ENCODE data around the gene SUGP1. TPM values are rescaled to one million over a fixed set of nuclear protein-coding genes. Genes with fewer than 3 reads are reported as not detected.

The SUGP1 gene
- total and polyA plus RNA-seq, 4 donors, result 11.2 to 18.9 (median 14.8) TPM

GRCh38 chr19:19274146-19274545 lies 46.2 kb downstream of the SUGP1 start:
- Histone ChIP-seq H3K4me3 (ENCODE audit: low read depth in 1 of 3, low read length in 3 of 3) (no peak overlapping the region), H3K9me3 (ENCODE audit: control insufficient read depth in 4 of 4, low read length in 3 of 4) (no peaks in the 10 kb centered on the region), H3K9ac (ENCODE audit: low read depth in 1 of 2, low read length in 2 of 2) (no peak overlapping the region), H3K27me3 (ENCODE audit: control insufficient read depth in 4 of 4, insufficient read depth in 4 of 4, low read length in 3 of 4) (no peaks in the 10 kb centered on the region), H3K36me3 (ENCODE audit: control insufficient read depth in 4 of 4, insufficient read depth in 3 of 4, low read depth in 1 of 4, low read length in 3 of 4) (peaks cover 2 to 24% (median 6%) of the 10 kb centered on the region in 4 donors), H3K4me1 (ENCODE audit: control insufficient read depth in 4 of 4, insufficient read depth in 4 of 4, low read length in 3 of 4) (peaks cover 11 to 38% (median 31%) of the 10 kb centered on the region in 4 donors), H3K27ac (ENCODE audit: low read depth in 1 of 2, low read length in 2 of 2) (peak overlapping the region; percentile 60 to 63)
- no peak for DNase-seq (ENCODE audit: low spot score)
- TF ChIP-seq GABPA (IDR thresholded peaks at IDR 0.05 in 1 of 2, conservative IDR thresholded peaks at IDR 0.05 in 1 of 2) (no peak), TAF1 (conservative IDR thresholded peaks at IDR 0.05) (no peak), EGR1 (IDR thresholded peaks at IDR 0.05; ENCODE audit: low read depth in 2 of 2) (no peak), ZBTB33 (IDR thresholded peaks at IDR 0.05) (no peak), CTCF (IDR thresholded peaks at IDR 0.05; ENCODE audit: low read depth, low read length, missing input control) (no peak), ATF3 (IDR thresholded peaks at IDR 0.05) (no peak), HNF4A (conservative IDR thresholded peaks at IDR 0.05) (no peak), YY1 (IDR thresholded peaks at IDR 0.05) (no peak), MAX (IDR thresholded peaks at IDR 0.05) (no peak), REST (IDR thresholded peaks at IDR 0.05) (no peak), SP1 (IDR thresholded peaks at IDR 0.05) (no peak), RXRA (IDR thresholded peaks at IDR 0.05) (no peak), NR2F2 (IDR thresholded peaks at IDR 0.05) (no peak)
- WGBS, result 85% methylated on average over 8 of the region's 8 CpGs

- DNase-seq (ENCODE audit: low spot score), result no peak
- 85% methylated on average over 8 of the region's 8 CpGs for WGBS
- H3K9ac ChIP-seq (ENCODE audit: low read depth in 1 of 2, low read length in 2 of 2), result no peak overlapping the region
Measured at GRCh38 chr19:19271828-19272599, 48.3 kb downstream of the SUGP1 start.

More at GRCh38 chr19:19271828-19272599, 48.3 kb downstream of the SUGP1 start:
- Histone ChIP-seq H3K9me3 (ENCODE audit: control insufficient read depth in 4 of 4, low read length in 3 of 4) (no peaks in the 10 kb centered on the region), H3K27ac (ENCODE audit: low read depth in 1 of 2, low read length in 2 of 2) (no peak overlapping the region), H3K4me3 (ENCODE audit: low read depth in 1 of 3, low read length in 3 of 3) (peak overlapping the region in 2 of 3 donors; percentile 67 to 68), H3K36me3 (ENCODE audit: control insufficient read depth in 4 of 4, insufficient read depth in 3 of 4, low read depth in 1 of 4, low read length in 3 of 4) (peaks cover 0 to 5% (median 3%) of the 10 kb centered on the region in 4 donors), H3K4me1 (ENCODE audit: control insufficient read depth in 4 of 4, insufficient read depth in 4 of 4, low read length in 3 of 4) (peaks cover 14 to 41% (median 33%) of the 10 kb centered on the region in 4 donors), H3K27me3 (ENCODE audit: control insufficient read depth in 4 of 4, insufficient read depth in 4 of 4, low read length in 3 of 4) (no peaks in the 10 kb centered on the region)
- TF ChIP-seq MAX (IDR thresholded peaks at IDR 0.05) (no peak), RXRA (IDR thresholded peaks at IDR 0.05) (peak in 1 of 2 donors; percentile 41), HNF4A (conservative IDR thresholded peaks at IDR 0.05) (no peak)
